Measurements from ENCODE around the gene CLEC16A. TPM values are rescaled to one million over a fixed set of nuclear protein-coding genes. Genes with fewer than 3 reads are reported as not detected.
A peak's percentile ranks its signal among the peaks of the same experiment; 100 is the strongest.

CLEC16A gene
- total and polyA plus RNA-seq, 9 of the 15 experiments (the other 6 are each of a cell fraction or from before 2014, with no cell fraction given) = 1.00 to 22.3 (median 10.0) TPM

DNA sequence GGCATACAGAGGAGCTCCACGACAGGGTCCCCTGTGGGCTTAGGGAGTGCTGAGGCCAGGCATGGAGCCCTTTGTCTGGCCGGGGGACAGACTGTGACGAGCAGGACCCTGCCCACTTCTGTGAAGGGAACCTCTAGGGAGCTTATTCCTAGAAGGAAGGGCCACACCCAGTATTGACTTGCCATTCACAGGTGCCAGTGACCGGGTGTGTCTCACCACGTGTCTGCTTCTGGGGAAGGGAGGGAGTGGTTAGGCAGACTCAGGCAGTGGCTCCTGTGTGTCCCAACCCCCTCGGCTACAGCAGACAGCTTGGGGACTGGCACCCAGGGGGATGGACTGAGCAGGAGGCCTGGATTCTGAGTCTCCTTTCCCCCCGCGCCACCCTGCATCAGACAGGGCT is 254.5 kb downstream of the CLEC16A start (continued):
- TF ChIP-seq TBL1XR1 (IDR thresholded peaks at IDR 0.05; ENCODE audit: low read length in 2 of 2) (peak in 1 of 2 experiments; percentile 54; a peak in 1 of 4 replicates), MEIS2 (IDR thresholded peaks at IDR 0.05; ENCODE audit: partially characterized antibody) (peak; percentile 20), MYC (IDR thresholded peaks at IDR 0.05; ENCODE audit: low read depth, low read length) (peak; percentile 89), MYC (CRISPR knock-in tag; IDR thresholded peaks at IDR 0.05; ENCODE audit: borderline replicate concordance, low read depth) (no peak), ARHGAP35 (IDR thresholded peaks at IDR 0.05; ENCODE audit: partially characterized antibody) (no peak)
- TF ChIP-seq, protein P1, sequence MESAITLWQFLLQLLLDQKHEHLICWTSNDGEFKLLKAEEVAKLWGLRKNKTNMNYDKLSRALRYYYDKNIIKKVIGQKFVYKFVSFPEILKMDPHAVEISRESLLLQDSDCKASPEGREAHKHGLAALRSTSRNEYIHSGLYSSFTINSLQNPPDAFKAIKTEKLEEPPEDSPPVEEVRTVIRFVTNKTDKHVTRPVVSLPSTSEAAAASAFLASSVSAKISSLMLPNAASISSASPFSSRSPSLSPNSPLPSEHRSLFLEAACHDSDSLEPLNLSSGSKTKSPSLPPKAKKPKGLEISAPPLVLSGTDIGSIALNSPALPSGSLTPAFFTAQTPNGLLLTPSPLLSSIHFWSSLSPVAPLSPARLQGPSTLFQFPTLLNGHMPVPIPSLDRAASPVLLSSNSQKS (CRISPR knock-in tag; IDR thresholded peaks at IDR 0.05) = no peak
- TF ChIP-seq, protein P2, sequence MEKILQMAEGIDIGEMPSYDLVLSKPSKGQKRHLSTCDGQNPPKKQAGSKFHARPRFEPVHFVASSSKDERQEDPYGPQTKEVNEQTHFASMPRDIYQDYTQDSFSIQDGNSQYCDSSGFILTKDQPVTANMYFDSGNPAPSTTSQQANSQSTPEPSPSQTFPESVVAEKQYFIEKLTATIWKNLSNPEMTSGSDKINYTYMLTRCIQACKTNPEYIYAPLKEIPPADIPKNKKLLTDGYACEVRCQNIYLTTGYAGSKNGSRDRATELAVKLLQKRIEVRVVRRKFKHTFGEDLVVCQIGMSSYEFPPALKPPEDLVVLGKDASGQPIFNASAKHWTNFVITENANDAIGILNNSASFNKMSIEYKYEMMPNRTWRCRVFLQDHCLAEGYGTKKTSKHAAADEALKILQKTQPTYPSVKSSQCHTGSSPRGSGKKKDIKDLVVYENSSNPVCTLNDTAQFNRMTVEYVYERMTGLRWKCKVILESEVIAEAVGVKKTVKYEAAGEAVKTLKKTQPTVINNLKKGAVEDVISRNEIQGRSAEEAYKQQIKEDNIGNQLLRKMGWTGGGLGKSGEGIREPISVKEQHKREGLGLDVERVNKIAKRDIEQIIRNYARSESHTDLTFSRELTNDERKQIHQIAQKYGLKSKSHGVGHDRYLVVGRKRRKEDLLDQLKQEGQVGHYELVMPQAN (IDR thresholded peaks at IDR 0.05; ENCODE audit: borderline replicate concordance) = 0 out of 2 replicates have a peak, but pooled peaks have one; percentile 20

DNA sequence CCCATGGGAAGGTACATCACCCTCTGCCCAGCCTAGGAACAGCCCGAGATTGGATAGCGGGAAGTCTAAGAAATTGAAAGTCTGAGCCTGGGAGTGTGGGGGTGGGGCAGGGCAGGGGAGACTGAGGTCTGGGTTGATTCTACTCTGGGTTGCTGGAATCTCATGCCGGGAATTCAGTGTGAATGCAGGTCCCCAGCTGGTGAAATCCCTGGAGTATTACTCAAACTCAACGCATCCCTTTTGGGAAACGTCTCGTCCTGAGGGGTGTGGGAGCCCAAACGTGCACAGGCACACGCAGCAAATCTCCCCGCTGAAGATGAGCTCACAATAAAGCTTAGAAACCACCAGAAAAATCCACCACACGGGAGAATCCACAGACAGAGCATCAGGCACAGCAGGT is 256.2 kb downstream of the CLEC16A start:
- no peak for FAIRE-seq
- in situ Hi-C loops (cut with MboI) = no loop called here
- no peaks in the 10 kb centered on the region for H4K20me1 ChIP-seq (replicated peaks; ENCODE audit: control insufficient read depth, insufficient read depth, low read length)
- no peaks in the 10 kb centered on the region for H3K9me1 ChIP-seq (ENCODE audit: control insufficient read depth, insufficient read depth, low read length)
- H3K9ac ChIP-seq (ENCODE audit: insufficient read depth in 1 of 2, low read depth in 2 of 2, low read length in 2 of 2) = peak overlapping the region; percentile 52 to 76; a peak in 1 of 4 replicates
- intact Hi-C loops (cut with micrococcal nuclease) = loop anchor here (5.0 to 10.0 kb wide), 2 partner anchors 54 to 73 kb away; partner anchors contain the start of gene SOCS1
- no peak overlapping the region for H3K4me3 ChIP-seq
- DNase-seq (ENCODE audit: extremely low read depth in 1 of 4, low spot score in 3 of 4) = no peak
- H3K27me3 ChIP-seq (ENCODE audit: control insufficient read depth in 2 of 2, insufficient read depth in 2 of 2, low read length in 2 of 2) = no peaks in the 10 kb centered on the region
- H3K9me3 ChIP-seq (replicated peaks; ENCODE audit: control insufficient read depth, insufficient read depth, low read depth, low read length) = no peaks in the 10 kb centered on the region
- H3K27ac ChIP-seq (ENCODE audit: extremely low read depth, low read depth, low read length) = peak overlapping the region; percentile 76; the same call in 2 of the 3 replicates
- 0 out of 2 replicates have a peak overlapping the region, but pooled peaks have one; percentile 56 for H3K4me2 ChIP-seq (ENCODE audit: insufficient read depth, low read length)
- 69% methylated on average over 8 of the region's 10 CpGs for WGBS (ENCODE audit: insufficient coverage, low coverage, missing lambda C conversion rate)
- ATAC-seq = no peak
- no peaks in the 10 kb centered on the region for H3K79me2 ChIP-seq (ENCODE audit: control insufficient read depth, insufficient read depth, low read length)
- POLR2A ChIA-PET = no interaction called here
- H2AFZ ChIP-seq (ENCODE audit: low read depth, low read length) = peak overlapping the region; percentile 80
- peaks cover 43 to 55% of the 10 kb centered on the region in 2 experiments for H3K4me1 ChIP-seq (replicated peaks in 1 of 2; ENCODE audit: control insufficient read depth in 2 of 2, insufficient read depth in 2 of 2, low read length in 2 of 2)
- CTCF ChIA-PET (ENCODE audit: low intra/inter-chr PET ratio) = no interaction called here
- H3K36me3 ChIP-seq (ENCODE audit: control insufficient read depth, insufficient read depth, low read length) = no peaks in the 10 kb centered on the region
- no TSS peak for BruUV-seq (replicated peaks)
- TF ChIP-seq FUS (optimal IDR thresholded peaks at IDR 0.05; ENCODE audit: low read depth, low read length) = no peak
- no peak for TF ChIP-seq EGR1 (conservative IDR thresholded peaks at IDR 0.05)
- no peak for TF ChIP-seq ZEB2 (IDR thresholded peaks at IDR 0.05)
- TF ChIP-seq ZBTB8A (IDR thresholded peaks at IDR 0.05; ENCODE audit: partially characterized antibody) = no peak
- TF ChIP-seq, protein P3, sequence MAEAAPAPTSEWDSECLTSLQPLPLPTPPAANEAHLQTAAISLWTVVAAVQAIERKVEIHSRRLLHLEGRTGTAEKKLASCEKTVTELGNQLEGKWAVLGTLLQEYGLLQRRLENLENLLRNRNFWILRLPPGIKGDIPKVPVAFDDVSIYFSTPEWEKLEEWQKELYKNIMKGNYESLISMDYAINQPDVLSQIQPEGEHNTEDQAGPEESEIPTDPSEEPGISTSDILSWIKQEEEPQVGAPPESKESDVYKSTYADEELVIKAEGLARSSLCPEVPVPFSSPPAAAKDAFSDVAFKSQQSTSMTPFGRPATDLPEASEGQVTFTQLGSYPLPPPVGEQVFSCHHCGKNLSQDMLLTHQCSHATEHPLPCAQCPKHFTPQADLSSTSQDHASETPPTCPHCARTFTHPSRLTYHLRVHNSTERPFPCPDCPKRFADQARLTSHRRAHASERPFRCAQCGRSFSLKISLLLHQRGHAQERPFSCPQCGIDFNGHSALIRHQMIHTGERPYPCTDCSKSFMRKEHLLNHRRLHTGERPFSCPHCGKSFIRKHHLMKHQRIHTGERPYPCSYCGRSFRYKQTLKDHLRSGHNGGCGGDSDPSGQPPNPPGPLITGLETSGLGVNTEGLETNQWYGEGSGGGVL (CRISPR knock-in tag; IDR thresholded peaks at IDR 0.05) = no peak

Data from K562 (cell line).